T1000 (cell line): Measurements from ENCODE around the gene NKD1.
"Not testable (repeated sequence)": the region's sequence is repeated elsewhere in the genome, so short reads cannot be mapped to it uniquely, and the experiment has no call there.

Experiments
- DNase-seq: peaks from one replicate; lab custom pipeline; 2025; ENCODE audit warnings: mixed read lengths; lab: John Stamatoyannopoulos, UW

The NKD1 gene

GRCh38 chr16:50559804-50560514, 11.8 kb downstream of the NKD1 start:
- DNase-seq: no peak

GRCh38 chr16:50560903-50561863, 13.0 kb downstream of the NKD1 start:
- DNase-seq: no peak

GRCh38 chr16:50562657-50563056, 14.5 kb downstream of the NKD1 start:
- no peak for DNase-seq

GRCh38 chr16:50563989-50564388, 15.8 kb downstream of the NKD1 start:
- no peak for DNase-seq

GRCh38 chr16:50565428-50565827, 17.2 kb downstream of the NKD1 start:
- DNase-seq: no peak

GRCh38 chr16:50566014-50566962, 18.1 kb downstream of the NKD1 start:
- no peak for DNase-seq

- no peak for DNase-seq
These were observed 19.5 kb downstream of the NKD1 start for GRCh38 chr16:50567651-50568050.

- no peak for DNase-seq
These were observed 20.1 kb downstream of the NKD1 start for GRCh38 chr16:50568187-50568815.

GRCh38 chr16:50570354-50570753, 22.2 kb downstream of the NKD1 start:
- no peak for DNase-seq

- DNase-seq: no peak
These were observed 22.8 kb downstream of the NKD1 start for GRCh38 chr16:50570808-50571598.

GRCh38 chr16:50571786-50572185, 23.6 kb downstream of the NKD1 start:
- DNase-seq: no peak

- DNase-seq: no peak
These were observed 24.5 kb downstream of the NKD1 start for GRCh38 chr16:50572700-50573099.

- no peak for DNase-seq
These were observed 25.1 kb downstream of the NKD1 start for GRCh38 chr16:50573279-50573678.

- no peak for DNase-seq
These were observed 25.9 kb downstream of the NKD1 start for GRCh38 chr16:50573947-50574744.

GRCh38 chr16:50574745-50575136, 26.5 kb downstream of the NKD1 start:
- DNase-seq: no peak

GRCh38 chr16:50575743-50576142, 27.5 kb downstream of the NKD1 start:
- no peak for DNase-seq

- DNase-seq: no peak
These were observed 28.4 kb downstream of the NKD1 start for GRCh38 chr16:50576403-50577113.

GRCh38 chr16:50578137-50578536, 29.9 kb downstream of the NKD1 start:
- DNase-seq: no peak

- not testable (repeated sequence) for DNase-seq
These were observed 31.2 kb downstream of the NKD1 start for GRCh38 chr16:50579373-50579772.
